HG03378 (cell line): Measurements from ENCODE around the gene LFNG.
A peak's percentile ranks its signal among the peaks of the same experiment; 100 is the strongest.

Source experiments
- ATAC-seq: cut with Tn5 transposase; IDR thresholded peaks from one replicate; pipeline ENCODE4 v1.9.1; 2021; ENCODE audit warnings: mild to moderate bottlenecking, moderate library complexity; ENCODE audit not compliant: unreplicated experiment

Gene LFNG

GRCh38 chr7:2501947-2502646 is 17.5 kb upstream of the LFNG start:
- no peak for ATAC-seq

GRCh38 chr7:2502647-2502966 is 17.0 kb upstream of the LFNG start:
- ATAC-seq, result no peak

- no peak for ATAC-seq
Observed at GRCh38 chr7:2503056-2503941, 16.3 kb upstream of the LFNG start.

GRCh38 chr7:2504128-2504888 is 15.3 kb upstream of the LFNG start:
- no peak for ATAC-seq

GRCh38 chr7:2504889-2505375 is 14.6 kb upstream of the LFNG start:
- ATAC-seq, result no peak

GRCh38 chr7:2505401-2505800 is 14.2 kb upstream of the LFNG start:
- ATAC-seq, result no peak

GRCh38 chr7:2507208-2507916 is 12.2 kb upstream of the LFNG start:
- no peak for ATAC-seq

GRCh38 chr7:2507917-2508306 is 11.7 kb upstream of the LFNG start:
- ATAC-seq, result no peak

- ATAC-seq, result peak; percentile 40
Observed at GRCh38 chr7:2508327-2509215, 11.0 kb upstream of the LFNG start.

GRCh38 chr7:2509298-2509906 is 10.2 kb upstream of the LFNG start:
- no peak for ATAC-seq

GRCh38 chr7:2510130-2510776 is 9.3 kb upstream of the LFNG start:
- ATAC-seq, result no peak

GRCh38 chr7:2510909-2511768 is 8.4 kb upstream of the LFNG start:
- no peak for ATAC-seq

GRCh38 chr7:2511769-2512168 is 7.8 kb upstream of the LFNG start:
- ATAC-seq, result no peak

- ATAC-seq, result no peak
Observed at GRCh38 chr7:2512179-2512661, 7.4 kb upstream of the LFNG start.

GRCh38 chr7:2512713-2513112 is 6.9 kb upstream of the LFNG start:
- no peak for ATAC-seq

GRCh38 chr7:2513702-2514101 is 5.9 kb upstream of the LFNG start:
- ATAC-seq, result no peak

- ATAC-seq, result no peak
Observed at GRCh38 chr7:2514473-2515423, 4.8 kb upstream of the LFNG start.
